H1 (cell line): ENCODE data around the gene DTNB. TPM values are rescaled to one million over a fixed set of nuclear protein-coding genes. Genes with fewer than 3 reads are reported as not detected.

Experiments
- CTCF ChIA-PET: fragments of 300-600 bp; sonication (Branson Sonifier 250); formaldehyde crosslinking; loops from one replicate; lab custom pipeline; 2021; ENCODE audit not compliant: partially characterized antibody; lab: Charles Lee
- POLR2A ChIA-PET: fragments of 300-600 bp; sonication (Branson Sonifier 250); formaldehyde crosslinking; loops from one replicate; lab custom pipeline; 2021; ENCODE audit warnings: inconsistent platforms; ENCODE audit not compliant: partially characterized antibody; lab: Charles Lee
- DNase-seq, 2 experiments: peaks; one replicate each; pipeline versions ENCODE4 v3.0.0 to v3.0.0-alpha.2; 2010 to 2022; ENCODE audit warnings: low spot score in 2 of 2, low read depth in 1 of 2, mixed read lengths in 1 of 2
- FAIRE-seq: peaks from 2 replicates; lab custom pipeline; 2011; peaks lifted over from hg19 to GRCh38; lab: Jason Lieb, UNC
- H2AFZ ChIP-seq: 2 replicates; pipeline ENCODE4 v1.8.1; 2012; ENCODE audit warnings: low read length, inconsistent platforms
- H2AK5ac ChIP-seq: 2 replicates; pipeline ENCODE4 v1.6.1; 2013; ENCODE audit warnings: low read depth, low read length
- H2BK120ac ChIP-seq: replicated peaks from 2 replicates; pipeline ENCODE3; 2013; ENCODE audit warnings: low read depth, low read length, inconsistent platforms
- H2BK12ac ChIP-seq: 2 replicates; pipeline ENCODE4 v1.6.1; 2013; ENCODE audit warnings: low read depth, low read length
- H2BK15ac ChIP-seq: 2 replicates; pipeline ENCODE4 v1.6.1; 2013; ENCODE audit warnings: low read length
- H2BK20ac ChIP-seq: 2 replicates; pipeline ENCODE4 v1.6.1; 2013; ENCODE audit warnings: low read length
- H2BK5ac ChIP-seq: 2 replicates; pipeline ENCODE4 v1.6.1; 2013; ENCODE audit warnings: low read depth, low read length
- H3K14ac ChIP-seq: 2 replicates; pipeline ENCODE4 v1.6.1; 2013; ENCODE audit warnings: inconsistent platforms; ENCODE audit not compliant: insufficient read length
- H3K18ac ChIP-seq: 2 replicates; pipeline ENCODE4 v1.6.1; 2013; ENCODE audit warnings: low read length; ENCODE audit errors: extremely low read depth
- H3K23ac ChIP-seq: 2 replicates; pipeline ENCODE4 v1.6.1; 2013; ENCODE audit warnings: inconsistent platforms; ENCODE audit not compliant: insufficient read length
- H3K23me2 ChIP-seq: 2 replicates; pipeline ENCODE4 v1.6.1; 2013; ENCODE audit warnings: low read depth, low read length
- H3K27ac ChIP-seq: 2 replicates; pipeline ENCODE4 v1.6.1; 2011; ENCODE audit warnings: low read depth, low read length, inconsistent platforms
- H3K27me3 ChIP-seq, 4 experiments: replicated peaks in 1 of 4; 1 replicate in 1 of 4; 2 replicates in 3 of 4; pipeline versions ENCODE4 v1.6.1 to v1.8.1; 2011 to 2013; ENCODE audit warnings: low read length in 3 of 4, mild to moderate bottlenecking in 3 of 4, inconsistent platforms in 2 of 4, mixed read lengths in 2 of 4, moderate library complexity in 1 of 4; ENCODE audit not compliant: control insufficient read depth in 3 of 4, insufficient read depth in 3 of 4; ENCODE audit errors: extremely low read depth in 1 of 4
- H3K36me3 ChIP-seq, 4 experiments: 2 replicates each; pipeline versions ENCODE4 v1.6.1 to v1.8.1; 2011 to 2013; ENCODE audit warnings: mild to moderate bottlenecking in 4 of 4, low read length in 3 of 4, moderate library complexity in 2 of 4, control low read depth in 1 of 4, inconsistent platforms in 1 of 4; ENCODE audit not compliant: insufficient read depth in 4 of 4, control insufficient read depth in 2 of 4
- H3K4ac ChIP-seq: replicated peaks from 2 replicates; pipeline ENCODE3; 2013; ENCODE audit warnings: low read length, low read depth, mixed read lengths, inconsistent platforms; ENCODE audit not compliant: insufficient read length
- H3K4me1 ChIP-seq, 4 experiments: replicated peaks in 1 of 4; 1 replicate in 1 of 4; 2 replicates in 3 of 4; pipeline versions ENCODE4 v1.6.1 to v1.8.1; 2011 to 2013; ENCODE audit warnings: low read length in 3 of 4, inconsistent platforms in 2 of 4, mixed read lengths in 1 of 4; ENCODE audit not compliant: insufficient read depth in 4 of 4, control insufficient read depth in 3 of 4
- H3K4me2 ChIP-seq, 2 experiments: 2 replicates each; pipeline versions ENCODE4 v1.6.1 to v1.8.1; 2011 to 2013; ENCODE audit warnings: low read depth in 2 of 2, low read length in 2 of 2, control low read depth in 1 of 2, inconsistent platforms in 1 of 2, mild to moderate bottlenecking in 1 of 2; ENCODE audit not compliant: insufficient read depth in 1 of 2
- H3K4me3 ChIP-seq, 4 experiments: fragments of 200-600, 300-600 bp in 1 of 4; sonication (generic), shearing (Covaris generic), sonication (Bioruptor Twin) in 1 of 4; 2 replicates each; pipeline versions ENCODE4 v1.5.1 to v1.8.1; 2011 to 2016; ENCODE audit warnings: low read length in 4 of 4, low read depth in 3 of 4, control low read depth in 2 of 4, inconsistent platforms in 2 of 4, mild to moderate bottlenecking in 2 of 4, mixed read lengths in 1 of 4, moderate library complexity in 1 of 4; ENCODE audit not compliant: insufficient read depth in 2 of 4; ENCODE audit errors: extremely low read depth in 1 of 4
- H3K56ac ChIP-seq: replicated peaks from 2 replicates; pipeline ENCODE3; 2013; ENCODE audit warnings: low read depth, mild to moderate bottlenecking, mixed read lengths, low read length, inconsistent platforms; ENCODE audit not compliant: insufficient read length
- H3K79me1 ChIP-seq: 2 replicates; pipeline ENCODE4 v1.6.1; 2013; ENCODE audit warnings: low read depth, low read length, control low read depth
- H3K79me2 ChIP-seq, 2 experiments: 2 replicates each; pipeline versions ENCODE4 v1.6.1 to v1.8.1; 2012 to 2013; ENCODE audit warnings: low read length in 2 of 2, mild to moderate bottlenecking in 2 of 2, inconsistent platforms in 1 of 2; ENCODE audit not compliant: insufficient read depth in 2 of 2, control insufficient read depth in 1 of 2
- H3K9ac ChIP-seq, 4 experiments: replicated peaks in 1 of 4; 1 replicate in 1 of 4; 2 replicates in 3 of 4; pipeline versions ENCODE4 v1.6.1 to v1.8.1; 2011 to 2013; ENCODE audit warnings: low read depth in 3 of 4, low read length in 3 of 4, control low read depth in 2 of 4, mild to moderate bottlenecking in 2 of 4, moderate library complexity in 2 of 4, inconsistent platforms in 1 of 4; ENCODE audit errors: extremely low read depth in 1 of 4
- H3K9me3 ChIP-seq, 2 experiments: 2 replicates each; pipeline versions ENCODE4 v1.6.1 to v1.8.1; 2012 to 2013; ENCODE audit warnings: mild to moderate bottlenecking in 2 of 2, moderate library complexity in 2 of 2, control low read depth in 1 of 2, inconsistent platforms in 1 of 2, low read depth in 1 of 2, low read length in 1 of 2, mixed read lengths in 1 of 2; ENCODE audit not compliant: insufficient read depth in 2 of 2
- H4K20me1 ChIP-seq, 2 experiments: replicated peaks in 1 of 2; 2 replicates each; pipeline versions ENCODE3 to v1.8.1; 2011 to 2013; ENCODE audit warnings: inconsistent platforms in 2 of 2, low read length in 2 of 2, mild to moderate bottlenecking in 1 of 2; ENCODE audit not compliant: insufficient read depth in 2 of 2, control insufficient read depth in 1 of 2
- H4K5ac ChIP-seq: 2 replicates; pipeline ENCODE4 v1.6.1; 2013; ENCODE audit warnings: low read length, low read depth, mixed read lengths, inconsistent platforms; ENCODE audit not compliant: insufficient read length
- H4K8ac ChIP-seq: 2 replicates; pipeline ENCODE4 v1.8.0; 2013; ENCODE audit warnings: mild to moderate bottlenecking, moderate library complexity, low read length, inconsistent platforms; ENCODE audit not compliant: insufficient read depth; ENCODE audit errors: extremely low read depth
- H4K91ac ChIP-seq: replicated peaks from 2 replicates; pipeline ENCODE3; 2013; ENCODE audit warnings: low read length, mixed read lengths, inconsistent platforms; ENCODE audit not compliant: insufficient read length
- ASH2L ChIP-seq: fragments of 200-600, 300-600 bp; sonication (generic); IDR thresholded peaks from one replicate; pipeline ENCODE4 v1.7.1; 2017; ENCODE audit warnings: low read length
- CEBPB ChIP-seq: IDR thresholded peaks from 2 replicates; pipeline ENCODE4 v1.6.1; 2012; ENCODE audit warnings: low read depth, low read length
- CREB1 ChIP-seq: IDR thresholded peaks from 2 replicates; pipeline ENCODE4 v1.6.1; 2012; ENCODE audit warnings: inconsistent platforms
- EP300 ChIP-seq, 2 experiments: IDR thresholded peaks; 1 replicate in 1 of 2; 2 replicates in 1 of 2; pipeline ENCODE4 v1.6.1; 2011 to 2012; ENCODE audit warnings: low read depth in 2 of 2, low read length in 2 of 2, mild to moderate bottlenecking in 2 of 2, borderline replicate concordance in 1 of 2, inconsistent platforms in 1 of 2, moderate library complexity in 1 of 2
- FOSL1 ChIP-seq: IDR thresholded peaks from 2 replicates; pipeline ENCODE4 v1.6.1; 2011; ENCODE audit warnings: mild to moderate bottlenecking, low read depth, low read length, moderate library complexity; ENCODE audit not compliant: insufficient read depth
- GTF2F1 ChIP-seq: IDR thresholded peaks from 2 replicates; pipeline ENCODE4 v1.6.1; 2012; ENCODE audit warnings: low read depth, low read length, improper control_type of control experiment, borderline replicate concordance
- HDAC2 ChIP-seq, 2 experiments: fragments of 300-600 bp in 1 of 2; sonication (generic) in 1 of 2; IDR thresholded peaks; 2 replicates each; pipeline ENCODE4 v1.6.1; 2011 to 2012; ENCODE audit warnings: low read depth in 2 of 2, low read length in 2 of 2, mild to moderate bottlenecking in 2 of 2, moderate library complexity in 2 of 2, borderline replicate concordance in 1 of 2, inconsistent platforms in 1 of 2
- RFX5 ChIP-seq: IDR thresholded peaks from 2 replicates; pipeline ENCODE4 v1.6.1; 2011; ENCODE audit warnings: low read depth, low read length, improper control_type of control experiment, borderline replicate concordance
- SIN3A ChIP-seq, 2 experiments: IDR thresholded peaks in 1 of 2; conservative IDR thresholded peaks in 1 of 2; 2 replicates each; pipeline ENCODE4 v1.6.1; 2011 to 2012; ENCODE audit warnings: low read length in 2 of 2, improper control_type of control experiment in 1 of 2, low read depth in 1 of 2, mild to moderate bottlenecking in 1 of 2
- SP2 ChIP-seq: IDR thresholded peaks from 2 replicates; pipeline ENCODE4 v1.6.1; 2012; ENCODE audit warnings: mild to moderate bottlenecking, low read length, inconsistent platforms
- SUZ12 ChIP-seq: fragments of 200-600 bp; sonication (generic); IDR thresholded peaks from 2 replicates; pipeline ENCODE4 v1.6.1; 2012; ENCODE audit warnings: mild to moderate bottlenecking, inconsistent platforms, low read length, moderate library complexity, mixed read lengths
- WGBS, 2 experiments: shearing (Covaris generic) in 1 of 2; methylation state at CpG; one replicate each; pipeline versions ENCODE4 v1.1.6 to v1.1.7; 2013 to 2015; ENCODE audit warnings: low lambda C conversion rate in 2 of 2, mixed read lengths in 2 of 2, inconsistent platforms in 1 of 2, low coverage in 1 of 2, missing lambda C conversion rate in 1 of 2; ENCODE audit not compliant: insufficient replicate concordance in 2 of 2, insufficient coverage in 1 of 2, insufficient read length in 1 of 2; ENCODE audit errors: extremely low coverage in 1 of 2, missing lambda C conversion rate in 1 of 2; 5-methylcytosine and 5-hydroxymethylcytosine counted together
- polyA plus RNA-seq, 7 experiments: library from polyadenylated mRNA; depleted of rRNA in 3 of 7; stranded (reverse) in 5 of 7; unstranded in 2 of 7; fragments of >200 nt in 5 of 7; fragments of 200-250 nt in 2 of 7; gene quantifications; 1 replicate in 5 of 7; 2 replicates in 1 of 7; 4 replicates in 1 of 7; pipeline versions ENCODE4 v1.2.1 to v1.2.3, GENCODE V29; 2011 to 2013; ENCODE audit warnings: missing spikeins in 2 of 7, mixed read lengths in 2 of 7
- total RNA-seq: library from RNA; stranded (reverse); fragmentation: NEBNext Ultra II Directional; extraction: Animal tissue kit (Norgen Biotek cat#: 25700); gene quantifications from 2 replicates; pipeline ENCODE4 v1.2.1, GENCODE V29; 2021

The DTNB gene
- total and polyA plus RNA-seq, 2 of the 8 experiments (the other 6 are each of a cell fraction or from before 2014, with no cell fraction given), result 39.6 to 49.5 TPM

- 87% methylated on average over 6 of the region's 6 CpGs; no CpG with 5 or more reads in 1 of the 2 experiments for WGBS, 2 experiments
- Histone ChIP-seq H2AK5ac (no peak overlapping the region), H2BK120ac (no peak overlapping the region), H3K79me1 (no peaks in the 10 kb centered on the region), H4K91ac (no peak overlapping the region), H2BK15ac (no peak overlapping the region), H2BK20ac (no peak overlapping the region), H3K56ac (no peak overlapping the region), H3K9ac (no peak overlapping the region), H3K23me2 (no peaks in the 10 kb centered on the region), H3K4ac (no peak overlapping the region), H3K79me2 (no peaks in the 10 kb centered on the region), H2AFZ (no peak overlapping the region), H4K5ac (no peak overlapping the region), H3K4me3 (no peak overlapping the region), H3K4me1 (peaks cover 0 to 6% (median 5%) of the 10 kb centered on the region in 4 experiments; a peak in 6 of 7 replicates), H2BK12ac (no peak overlapping the region), H3K18ac (no peak overlapping the region), H3K23ac (no peak overlapping the region), H4K20me1 (no peaks in the 10 kb centered on the region), H2BK5ac (no peak overlapping the region), H3K14ac (no peak overlapping the region), H3K36me3 (no peaks in the 10 kb centered on the region), H3K9me3 (no peaks in the 10 kb centered on the region), H3K27ac (no peak overlapping the region), H3K4me2 (no peak overlapping the region), H4K8ac (no peak overlapping the region), H3K27me3 (peaks cover 0 to 8% (median 3%) of the 10 kb centered on the region in 4 experiments; a peak in 2 of 7 replicates)
- FAIRE-seq (no peak), DNase-seq (no peak)
- ChIA-PET CTCF (interaction anchor here (0.6 to 1.9 kb wide), 7 partner anchors 8 to 297 kb away, joined by 3 to 10 read pairs (median 4); no protein-coding TSS in a partner anchor), POLR2A (no interaction called here)
- TF ChIP-seq SUZ12 (no peak), EP300 (IDR thresholded peaks at IDR 0.05; ENCODE audit: borderline replicate concordance in 1 of 2, low read depth in 2 of 2, low read length in 2 of 2) (no peak), ASH2L (no peak), FOSL1 (no peak), SIN3A (conservative IDR thresholded peaks at IDR 0.05 in 1 of 2, IDR thresholded peaks at IDR 0.05 in 1 of 2; ENCODE audit: low read depth in 1 of 2, low read length in 2 of 2) (no peak), HDAC2 (IDR thresholded peaks at IDR 0.05; ENCODE audit: borderline replicate concordance in 1 of 2, low read depth in 2 of 2, low read length in 2 of 2) (no peak), CEBPB (no peak), SP2 (no peak), RFX5 (no peak), CREB1 (no peak), GTF2F1 (no peak)
Measured at GRCh38 chr2:25354116-25354515, 319.3 kb downstream of the DTNB start.
